LNCaP clone FGC (cell line): ENCODE data around the gene RALGDS.
A peak's percentile ranks its signal among the peaks of the same experiment; 100 is the strongest.

Source experiments
- DNase-seq: peaks from one replicate; pipeline ENCODE4 v3.0.0-alpha.2; 2011; ENCODE audit warnings: low read depth
- H3K4me3 ChIP-seq: 2 replicates; pipeline ENCODE4 v1.5.1; 2011; ENCODE audit warnings: mild to moderate bottlenecking, low read depth, low read length, control low read depth
- CTCF ChIP-seq: IDR thresholded peaks from 2 replicates; pipeline ENCODE4 v1.5.1; 2012; ENCODE audit warnings: mild to moderate bottlenecking; ENCODE audit not compliant: control insufficient read depth, insufficient read depth; ENCODE audit errors: extremely low read depth

Gene RALGDS

GRCh38 chr9:133151601-133152525, 30.8 kb upstream of the RALGDS start:
- H3K4me3 ChIP-seq = no peak overlapping the region
- no peak for DNase-seq
- TF ChIP-seq CTCF = no peak

GRCh38 chr9:133151041-133151440, 30.0 kb upstream of the RALGDS start:
- H3K4me3 ChIP-seq = no peak overlapping the region
- no peak for TF ChIP-seq CTCF
- DNase-seq = no peak

DNA sequence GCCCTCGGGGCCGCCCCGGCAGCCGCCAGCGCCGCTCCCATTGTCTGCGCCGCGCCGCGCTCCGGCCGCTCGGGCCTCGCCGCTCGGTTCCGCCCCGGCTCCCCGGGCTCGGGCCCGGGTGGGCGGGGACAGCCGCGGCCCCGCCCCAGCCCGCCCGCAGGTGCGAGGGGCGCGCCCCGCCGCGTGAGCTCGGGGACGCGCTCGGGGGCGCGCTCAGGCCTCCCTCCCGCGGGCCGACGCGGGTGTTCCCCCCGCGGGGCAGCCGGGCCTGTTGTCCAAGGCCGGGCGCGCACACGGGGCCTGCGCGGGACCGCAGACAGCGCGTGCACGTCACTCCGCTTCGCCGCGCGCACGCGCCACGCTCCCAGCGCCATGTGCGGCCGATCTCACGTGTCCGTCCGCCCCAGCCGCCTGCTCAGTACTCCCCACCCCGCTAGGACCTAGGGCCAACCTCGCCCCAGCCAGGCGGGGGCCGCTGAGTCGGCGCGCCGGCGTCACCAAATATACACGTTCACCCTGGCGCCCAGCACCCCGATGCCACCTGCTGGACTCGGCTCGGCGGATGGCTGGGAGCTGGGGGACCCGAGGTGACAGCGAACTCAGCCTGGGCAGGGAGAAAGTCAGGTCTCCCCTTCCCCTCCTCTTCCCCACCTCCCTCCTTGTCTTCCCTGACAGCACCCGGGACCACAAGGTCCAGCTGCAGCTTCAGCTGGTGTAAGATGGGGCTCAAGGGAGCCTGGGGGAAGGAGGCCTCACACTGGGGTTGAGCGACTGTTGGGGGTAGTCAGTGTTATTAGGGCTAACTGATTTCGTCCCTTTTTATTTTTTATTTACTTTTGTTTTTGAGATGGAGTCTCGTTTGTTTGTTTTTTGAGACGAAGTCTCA, 28.3 kb upstream of the RALGDS start:
- TF ChIP-seq CTCF = peak; percentile 39
- peak; percentile 80 for DNase-seq
- H3K4me3 ChIP-seq = peak overlapping the region; percentile 52

DNA sequence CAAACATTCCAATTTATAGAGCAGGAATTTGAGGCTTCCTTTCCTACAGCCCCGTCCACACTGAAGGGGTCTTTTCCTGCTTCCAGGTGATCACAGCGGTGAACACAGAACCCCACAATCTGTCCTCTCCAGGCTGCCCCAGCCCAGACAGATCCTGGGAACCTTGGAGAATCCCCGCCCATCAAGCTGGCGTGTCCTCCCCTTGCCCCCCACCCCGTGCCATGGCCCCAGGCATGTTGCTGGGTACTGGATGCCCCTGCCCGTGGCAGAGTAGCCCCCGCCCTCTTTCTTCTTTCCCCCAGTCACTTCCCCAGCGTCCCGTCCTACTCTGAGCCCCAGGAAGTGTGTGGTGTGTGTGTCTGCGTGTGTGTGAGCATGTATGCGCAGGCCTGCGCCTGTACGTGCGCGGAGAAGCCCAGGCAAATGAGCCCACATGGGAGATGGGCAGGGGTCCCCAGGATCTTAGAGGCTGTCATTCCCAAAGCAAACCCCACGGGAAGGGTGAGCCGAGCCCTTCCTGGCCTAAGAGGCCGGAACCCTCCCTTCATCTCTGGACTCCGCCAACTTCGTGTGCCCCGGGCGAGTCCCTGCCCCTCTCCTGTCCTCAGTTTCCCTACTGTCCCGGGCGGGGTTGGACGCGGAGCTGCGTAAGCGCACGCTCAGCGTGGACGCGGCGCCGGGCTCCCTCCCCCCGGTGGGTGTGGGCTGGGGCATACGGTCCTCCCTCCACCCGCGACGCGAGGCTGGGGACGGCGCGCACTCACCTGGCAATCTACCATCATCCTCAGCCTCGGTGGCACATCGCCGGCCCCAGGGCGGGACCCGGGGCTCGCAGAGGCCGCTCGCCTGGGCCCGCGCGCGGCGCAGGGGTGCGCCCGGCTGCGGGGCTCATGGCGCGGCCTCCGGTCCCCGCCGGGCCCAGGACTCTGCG, 27.4 kb upstream of the RALGDS start:
- peak; percentile 10; the same call in 1 of the 2 replicates for TF ChIP-seq CTCF
- H3K4me3 ChIP-seq = peak overlapping the region; percentile 86
- no peak for DNase-seq

DNA sequence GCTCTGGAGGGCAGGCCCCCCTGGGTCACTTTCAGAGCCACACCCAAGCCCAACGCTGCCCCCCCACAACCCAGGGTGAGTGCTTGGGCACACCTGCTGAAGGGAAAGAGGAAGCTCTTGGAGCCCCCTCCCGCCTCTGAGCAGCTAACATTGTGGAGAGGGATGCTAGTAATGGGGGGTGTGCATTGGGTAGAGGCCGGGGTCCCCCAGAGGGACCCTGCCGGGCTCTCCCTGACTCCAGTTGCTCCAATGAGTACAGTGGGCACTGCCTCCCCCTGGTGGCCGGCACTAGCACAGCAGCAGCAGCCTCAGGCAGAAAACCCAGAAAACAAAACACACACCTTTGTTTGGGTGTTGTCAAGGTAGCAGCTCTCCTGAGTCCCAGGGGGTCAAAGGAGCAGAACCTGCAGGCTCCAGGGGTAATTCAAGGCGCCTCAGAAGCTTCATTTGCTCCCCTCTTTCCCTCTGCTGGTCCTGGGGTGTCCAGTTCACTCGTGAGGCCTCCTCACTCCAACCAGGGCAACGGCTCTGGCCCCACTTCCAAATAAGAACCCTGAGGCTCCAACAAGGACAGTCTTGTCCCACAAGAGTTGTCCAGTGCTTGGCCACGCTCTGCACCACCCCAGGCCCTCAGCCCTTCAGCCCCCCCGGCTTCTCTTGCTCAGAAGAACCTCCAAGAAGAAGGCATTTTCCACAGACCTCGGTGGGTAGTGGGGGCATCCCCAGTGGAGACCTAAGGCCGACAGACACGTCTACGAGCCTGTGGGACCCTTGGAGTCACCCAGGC, 26.6 kb upstream of the RALGDS start:
- peak overlapping the region; percentile 86 for H3K4me3 ChIP-seq
- TF ChIP-seq CTCF = peak; percentile 95

More for the DNA sequence above, 26.6 kb upstream of the RALGDS start:
- no peak for DNase-seq
